NB4 (cell line): ENCODE data around the gene EPHA4.

Experiments
- CTCF ChIP-seq: IDR thresholded peaks from one replicate; pipeline ENCODE4 v1.5.1; 2012; ENCODE audit warnings: low read depth, low read length
- POLR2A ChIP-seq: IDR thresholded peaks from 2 replicates; pipeline ENCODE4 v1.6.1; 2011; ENCODE audit warnings: mild to moderate bottlenecking; ENCODE audit not compliant: insufficient read length; ENCODE audit errors: extremely low read depth

- TF ChIP-seq CTCF (no peak), POLR2A (no peak)
Observed at GRCh38 chr2:221477714-221478484, 94.2 kb downstream of the EPHA4 start.
